Loucy (cell line): ENCODE measurements around the gene AKTIP.

Experiments used
- EZH2phosphoT487 ChIP-seq: fragments of 200-600 bp; IDR thresholded peaks from 2 replicates; pipeline ENCODE4 v1.6.1; 2018; ENCODE audit warnings: antibody characterized with exemption, mild to moderate bottlenecking, moderate library complexity, borderline replicate concordance
- TF ChIP-seq, protein P1 (sequence below): fragments of 200-600 bp; sonication (generic); conservative IDR thresholded peaks from 2 replicates; pipeline ENCODE4 v1.5.1; 2014; ENCODE audit warnings: mild to moderate bottlenecking, antibody characterized with exemption, low read length

DNA sequence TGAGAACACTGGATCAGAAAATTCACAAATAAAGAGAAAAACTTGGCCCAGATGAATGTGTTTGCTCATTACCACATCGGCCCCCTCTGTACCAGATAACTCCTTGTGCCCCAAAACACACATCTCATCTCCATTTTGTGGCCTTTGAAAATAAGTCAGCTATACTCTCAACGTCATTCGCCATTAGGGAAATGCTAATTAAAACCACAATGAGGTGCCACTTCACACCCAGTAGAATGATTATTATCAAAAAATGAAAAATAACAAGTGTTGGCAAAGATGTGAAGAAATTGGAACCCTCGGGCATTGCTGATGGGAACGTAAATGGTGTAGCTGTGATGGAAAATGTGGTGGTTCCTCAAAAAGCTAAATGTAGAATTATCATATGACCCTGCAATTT, 34.6 kb upstream of the AKTIP start:
- TF ChIP-seq EZH2phosphoT487 = no peak
- TF ChIP-seq, protein P1, sequence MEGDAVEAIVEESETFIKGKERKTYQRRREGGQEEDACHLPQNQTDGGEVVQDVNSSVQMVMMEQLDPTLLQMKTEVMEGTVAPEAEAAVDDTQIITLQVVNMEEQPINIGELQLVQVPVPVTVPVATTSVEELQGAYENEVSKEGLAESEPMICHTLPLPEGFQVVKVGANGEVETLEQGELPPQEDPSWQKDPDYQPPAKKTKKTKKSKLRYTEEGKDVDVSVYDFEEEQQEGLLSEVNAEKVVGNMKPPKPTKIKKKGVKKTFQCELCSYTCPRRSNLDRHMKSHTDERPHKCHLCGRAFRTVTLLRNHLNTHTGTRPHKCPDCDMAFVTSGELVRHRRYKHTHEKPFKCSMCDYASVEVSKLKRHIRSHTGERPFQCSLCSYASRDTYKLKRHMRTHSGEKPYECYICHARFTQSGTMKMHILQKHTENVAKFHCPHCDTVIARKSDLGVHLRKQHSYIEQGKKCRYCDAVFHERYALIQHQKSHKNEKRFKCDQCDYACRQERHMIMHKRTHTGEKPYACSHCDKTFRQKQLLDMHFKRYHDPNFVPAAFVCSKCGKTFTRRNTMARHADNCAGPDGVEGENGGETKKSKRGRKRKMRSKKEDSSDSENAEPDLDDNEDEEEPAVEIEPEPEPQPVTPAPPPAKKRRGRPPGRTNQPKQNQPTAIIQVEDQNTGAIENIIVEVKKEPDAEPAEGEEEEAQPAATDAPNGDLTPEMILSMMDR = no peak
